OCI-LY7 (cell line): ENCODE data around the gene GPC3. TPM values are rescaled to one million over a fixed set of nuclear protein-coding genes. Genes with fewer than 3 reads are reported as not detected.

Experiments
- BruUV-seq: library from RNA; stranded (reverse); fragments of 400-500 nt; replicated peaks from 2 replicates; lab custom pipeline; 2021; lab: Mats Ljungman, UMichigan
- CTCF ChIA-PET: fragments of 300-600 bp; sonication (Branson Sonifier 250); formaldehyde crosslinking; loops from one replicate; lab custom pipeline; 2022; ENCODE audit warnings: antibody characterized with exemption; ENCODE audit not compliant: unreplicated experiment; lab: Charles Lee
- POLR2A ChIA-PET: fragments of 300-600 bp; sonication (Branson Sonifier 250); formaldehyde crosslinking; loops from one replicate; lab custom pipeline; 2022; ENCODE audit warnings: antibody characterized with exemption; lab: Charles Lee
- DNase-seq: peaks from one replicate; pipeline ENCODE4 v3.0.0-alpha.2; 2015; ENCODE audit warnings: low spot score
- H2AFZ ChIP-seq: fragments of 200-600 bp; sonication (generic), shearing (Covaris generic); 2 replicates; pipeline ENCODE4 v1.6.1; 2014; ENCODE audit warnings: mild to moderate bottlenecking, antibody characterized with exemption, low read length, moderate library complexity
- H3K27ac ChIP-seq: fragments of 200-600 bp; sonication (generic); 2 replicates; pipeline ENCODE4 v1.5.1; 2014; ENCODE audit warnings: mixed run types, low read depth, mild to moderate bottlenecking, moderate library complexity, low read length, inconsistent platforms; ENCODE audit not compliant: poor library complexity, severe bottlenecking
- H3K36me3 ChIP-seq: fragments of 200-600 bp; sonication (generic); 2 replicates; pipeline ENCODE4 v1.6.1; 2014; ENCODE audit warnings: mild to moderate bottlenecking, antibody characterized with exemption, low read length, moderate library complexity, mixed read lengths; ENCODE audit not compliant: insufficient read depth
- H3K4me1 ChIP-seq: fragments of 200-600 bp; sonication (generic); 2 replicates; pipeline ENCODE4 v1.5.1; 2014; ENCODE audit warnings: mild to moderate bottlenecking, low read length; ENCODE audit not compliant: insufficient read depth, poor library complexity, severe bottlenecking
- H3K4me2 ChIP-seq: fragments of 200-600 bp; sonication (generic); 2 replicates; pipeline ENCODE4 v1.6.1; 2014; ENCODE audit warnings: mild to moderate bottlenecking, low read length
- H3K4me3 ChIP-seq: fragments of 200-600 bp; sonication (generic); 2 replicates; pipeline ENCODE4 v1.5.1; 2014; ENCODE audit warnings: mild to moderate bottlenecking, low read depth, low read length; ENCODE audit not compliant: poor library complexity, severe bottlenecking
- H3K79me2 ChIP-seq: fragments of 200-600 bp; sonication (generic); 2 replicates; pipeline ENCODE4 v1.6.1; 2016; ENCODE audit warnings: low read depth, mild to moderate bottlenecking, low read length, moderate library complexity, mixed read lengths; ENCODE audit not compliant: insufficient read depth
- H3K9me2 ChIP-seq: fragments of 200-600 bp; sonication (generic); 2 replicates; pipeline ENCODE4 v1.6.1; 2016; ENCODE audit warnings: mild to moderate bottlenecking, low read length, mixed read lengths; ENCODE audit not compliant: insufficient read depth
- H3K9me3 ChIP-seq: fragments of 200-600 bp; sonication (generic); 2 replicates; pipeline ENCODE4 v1.6.1; 2014; ENCODE audit warnings: mild to moderate bottlenecking, mixed run types, low read length, mixed read lengths
- H4K20me1 ChIP-seq: fragments of 200-600 bp; sonication (generic); 2 replicates; pipeline ENCODE4 v1.6.1; 2014; ENCODE audit warnings: mild to moderate bottlenecking, antibody characterized with exemption, low read length, moderate library complexity, mixed read lengths; ENCODE audit not compliant: insufficient read depth
- CTCF ChIP-seq: fragments of 200-600 bp; sonication (generic); conservative IDR thresholded peaks from 2 replicates; pipeline ENCODE4 v1.5.1; 2014; ENCODE audit warnings: mild to moderate bottlenecking, antibody characterized with exemption, low read length, moderate library complexity, mixed read lengths
- EZH2phosphoT487 ChIP-seq: fragments of 200-600 bp; sonication (generic); IDR thresholded peaks from 2 replicates; pipeline ENCODE4 v1.6.1; 2018; ENCODE audit warnings: low read depth, borderline replicate concordance, mild to moderate bottlenecking, mixed run types, antibody characterized with exemption, low read length, moderate library complexity, mixed read lengths
- intact Hi-C: fragments of 100-400 bp; cut with micrococcal nuclease; formaldehyde crosslinking; loops from one replicate; pipeline ENCODE4 v1.10.0; 2022; ENCODE audit not compliant: unreplicated experiment
- total RNA-seq, 2 experiments: library from RNA; depleted of rRNA in 1 of 2; stranded (reverse); fragments of >200 nt in 1 of 2; shearing (Covaris generic) in 1 of 2; gene quantifications; 2 replicates each; pipeline ENCODE4 v1.2.3, GENCODE V29; 2014 to 2022

GPC3 gene
- total RNA-seq, 2 experiments from 2014 or later, result not detected

DNA sequence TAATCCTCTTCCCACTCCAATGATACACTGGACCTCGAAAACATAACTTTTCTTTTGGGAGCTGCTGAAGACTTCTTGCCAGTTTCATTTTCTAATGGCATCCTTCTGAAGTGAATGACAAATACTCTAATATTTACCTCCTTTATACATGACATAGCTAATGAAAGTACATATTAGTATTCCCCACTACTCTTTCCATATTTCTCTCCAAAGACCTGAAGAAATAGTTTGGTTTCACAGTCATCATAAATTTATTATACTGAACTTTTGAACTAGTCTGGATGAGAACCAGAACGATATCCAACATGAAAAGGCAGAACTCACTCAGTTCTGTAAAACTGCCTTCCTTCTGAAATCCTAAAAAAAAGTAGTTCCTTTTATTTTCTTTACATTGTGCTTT is 139.1 kb downstream of the GPC3 start:
- Histone ChIP-seq H3K4me1 (no peaks in the 10 kb centered on the region), H2AFZ (no peak overlapping the region), H3K27ac (no peak overlapping the region), H3K9me3 (no peaks in the 10 kb centered on the region), H3K4me3 (no peak overlapping the region), H4K20me1 (no peaks in the 10 kb centered on the region), H3K9me2 (no peaks in the 10 kb centered on the region), H3K4me2 (no peak overlapping the region), H3K36me3 (no peaks in the 10 kb centered on the region), H3K79me2 (no peaks in the 10 kb centered on the region)
- no peak for TF ChIP-seq CTCF
- TF ChIP-seq EZH2phosphoT487, result no peak
- BruUV-seq, result no TSS peak
- intact Hi-C loops, result no loop called here
- ChIA-PET CTCF (no interaction called here), POLR2A (interaction anchor here (0.7 kb wide), 1 partner anchor 325 kb away, joined by 4 read pairs; no protein-coding TSS in a partner anchor)
- DNase-seq, result no peak

GRCh38 chrX:133840415-133840814 is 145.0 kb downstream of the GPC3 start:
- Histone ChIP-seq H3K9me2 (no peaks in the 10 kb centered on the region), H4K20me1 (no peaks in the 10 kb centered on the region), H3K4me1 (no peaks in the 10 kb centered on the region), H3K27ac (no peak overlapping the region), H3K4me3 (no peak overlapping the region), H3K9me3 (no peaks in the 10 kb centered on the region), H2AFZ (no peak overlapping the region), H3K36me3 (no peaks in the 10 kb centered on the region), H3K79me2 (no peaks in the 10 kb centered on the region), H3K4me2 (no peak overlapping the region)
- intact Hi-C loops, result no loop called here
- no TSS peak for BruUV-seq
- TF ChIP-seq CTCF, result no peak
- TF ChIP-seq EZH2phosphoT487, result no peak
- POLR2A ChIA-PET, result no interaction called here
- no peak for DNase-seq
- CTCF ChIA-PET, result no interaction called here

DNA sequence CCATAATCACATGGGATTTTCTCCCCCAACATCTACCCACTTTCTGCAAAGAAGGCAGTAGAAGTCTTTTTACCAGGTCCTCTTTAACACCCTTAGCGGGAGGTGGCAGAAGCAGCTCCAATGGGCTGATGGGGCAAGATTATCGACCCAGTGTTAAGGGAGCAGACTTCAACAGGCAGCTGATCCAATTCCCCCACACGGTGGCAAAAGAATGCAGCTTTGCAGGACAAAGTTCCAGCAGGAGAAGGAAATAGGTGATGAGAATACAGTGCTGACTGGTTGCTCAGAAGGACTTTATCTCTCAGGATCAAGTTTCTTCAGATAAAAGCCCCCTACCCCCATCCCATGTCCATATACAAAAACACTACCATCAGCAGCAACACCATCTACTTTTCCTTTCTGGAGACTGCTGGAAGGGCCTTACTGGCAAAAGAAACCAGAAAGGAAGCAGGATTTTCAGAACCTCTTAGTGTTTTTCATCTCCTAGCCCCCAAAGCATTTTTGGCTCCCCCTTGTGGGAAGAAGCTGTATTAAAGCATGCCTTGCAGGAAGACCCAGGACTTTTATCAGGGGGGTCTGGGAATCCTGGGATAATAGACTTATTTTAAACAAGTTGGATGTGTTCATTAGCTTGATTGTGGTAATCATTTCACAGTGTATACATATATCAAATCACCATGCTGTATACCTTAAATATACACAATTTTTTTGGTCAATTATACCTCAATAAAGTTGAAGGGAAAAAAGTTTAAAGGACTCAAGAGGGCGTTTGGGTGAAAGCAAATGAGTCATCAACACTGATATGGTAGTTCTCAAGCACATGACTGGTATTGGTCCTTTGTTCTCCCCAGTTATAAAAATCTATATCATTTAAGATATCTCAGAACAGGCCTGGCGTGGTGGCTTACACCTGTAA is 146.4 kb downstream of the GPC3 start:
- Histone ChIP-seq H3K36me3 (no peaks in the 10 kb centered on the region), H3K9me3 (no peaks in the 10 kb centered on the region), H3K4me2 (no peak overlapping the region), H3K4me3 (no peak overlapping the region), H3K4me1 (no peaks in the 10 kb centered on the region), H2AFZ (no peak overlapping the region), H3K79me2 (no peaks in the 10 kb centered on the region), H4K20me1 (no peaks in the 10 kb centered on the region), H3K27ac (no peak overlapping the region), H3K9me2 (no peaks in the 10 kb centered on the region)
- intact Hi-C loops, result loop anchor here (2.0 kb wide), 1 partner anchor 46 kb away; no protein-coding TSS in a partner anchor
- TF ChIP-seq CTCF, result peak; percentile 73
- no peak for TF ChIP-seq EZH2phosphoT487
- ChIA-PET POLR2A (no interaction called here), CTCF (no interaction called here)
- DNase-seq, result peak; percentile 12
- BruUV-seq, result no TSS peak
